ENCODE measurements around the gene RASAL1.

RASAL1 gene

DNA sequence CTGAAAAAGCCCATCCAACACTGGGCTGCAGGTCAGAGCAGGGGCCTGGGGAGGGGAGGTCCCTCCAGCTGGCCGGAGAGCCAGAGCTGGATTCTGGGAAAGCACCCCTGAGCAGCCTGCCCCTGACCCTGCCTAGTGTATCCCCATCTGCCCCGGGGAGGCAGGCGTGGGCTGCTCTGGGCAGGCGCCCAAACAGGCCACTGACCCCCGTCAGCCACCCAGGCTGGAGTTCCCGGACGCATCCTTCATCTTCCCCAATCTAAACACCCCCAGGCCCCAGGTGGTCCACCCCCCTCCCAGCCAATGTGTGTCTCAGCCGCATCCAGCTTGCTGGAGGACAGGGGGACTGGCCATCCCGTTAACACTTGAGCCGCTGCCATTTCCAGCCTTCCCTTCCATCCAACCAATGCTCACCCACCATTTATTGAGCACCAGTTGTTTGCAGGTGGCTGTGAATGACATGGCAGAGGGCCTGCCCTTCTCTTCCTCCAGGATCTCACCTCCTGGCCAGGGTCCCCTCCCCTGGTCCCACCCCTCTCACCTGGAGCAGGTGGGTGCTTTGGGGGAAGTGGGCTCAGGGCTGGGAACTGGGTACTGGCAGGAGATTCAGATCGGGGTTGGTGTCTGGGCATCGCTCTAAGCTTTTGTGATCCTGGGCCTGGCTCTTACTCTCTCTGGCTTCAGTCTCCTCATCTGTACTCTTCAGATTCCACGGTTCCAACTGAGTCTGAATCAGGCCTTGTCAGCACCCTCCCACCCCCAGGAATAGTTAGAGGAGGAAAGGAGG lies 79.8 kb downstream of the RASAL1 start:
- no peak for DNase-seq

DNA sequence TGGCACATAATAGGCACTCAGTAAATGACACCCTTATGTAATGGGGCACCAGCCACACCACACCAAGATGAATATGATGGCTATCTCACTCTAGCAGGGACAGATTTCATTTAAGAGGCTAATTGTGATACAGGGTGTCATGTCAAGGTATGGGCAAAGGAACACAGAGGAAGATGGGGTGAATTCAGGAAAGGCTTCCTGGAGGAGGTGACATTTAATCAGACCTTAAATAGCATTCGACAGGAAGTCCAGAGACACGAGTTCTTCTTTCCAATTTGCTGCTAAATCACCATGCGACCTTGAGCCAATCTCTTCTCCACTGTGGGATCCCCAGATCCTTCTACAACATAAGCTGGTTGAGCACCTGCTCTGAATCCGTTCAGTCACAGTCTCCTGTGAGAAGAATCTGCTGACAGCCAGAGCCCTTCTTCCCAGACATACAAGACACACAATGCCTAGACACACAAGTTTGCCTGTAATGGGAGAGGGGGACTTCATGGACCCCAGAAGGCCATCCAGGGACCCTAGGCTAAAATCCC lies 80.5 kb downstream of the RASAL1 start:
- no peak for DNase-seq

DNA sequence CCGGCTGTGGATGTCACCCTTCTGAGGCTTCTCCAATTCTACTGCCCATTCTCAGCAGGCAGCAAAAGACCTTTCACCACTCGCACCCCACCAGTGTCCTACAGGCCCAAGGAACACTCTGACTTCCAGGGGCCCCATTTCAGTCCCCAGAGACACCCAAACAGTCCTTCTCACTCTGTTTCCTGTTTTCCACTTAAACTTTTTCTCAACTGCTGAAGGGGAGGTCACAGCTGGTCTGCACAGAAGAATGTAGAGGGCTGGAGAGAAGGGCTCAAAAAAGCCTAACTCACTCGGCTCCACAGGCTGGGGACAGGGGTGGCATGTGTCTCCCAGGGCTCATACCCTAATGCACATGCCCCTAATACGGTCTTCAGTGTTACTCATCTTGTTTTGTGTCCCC lies 83.2 kb downstream of the RASAL1 start:
- DNase-seq: no peak

DNA sequence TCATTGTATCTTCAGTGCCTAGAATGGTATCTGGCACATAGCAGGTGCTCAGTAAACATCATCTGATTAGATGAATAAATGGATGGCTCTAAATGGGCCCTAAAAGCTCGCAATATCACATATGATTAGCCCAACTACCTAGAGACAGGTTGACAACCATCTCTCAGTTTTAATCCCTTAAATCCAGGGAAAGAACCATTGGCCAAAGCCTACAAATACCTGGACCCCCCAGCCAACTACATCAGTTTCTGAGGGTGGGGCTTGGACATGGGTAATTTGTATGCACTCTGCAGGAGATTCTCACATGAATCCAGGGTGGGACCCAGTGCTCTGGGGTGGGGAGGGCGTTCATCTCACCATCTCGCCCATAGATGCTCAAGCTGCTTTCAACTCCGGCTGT lies 83.8 kb downstream of the RASAL1 start:
- no peak for DNase-seq

DNA sequence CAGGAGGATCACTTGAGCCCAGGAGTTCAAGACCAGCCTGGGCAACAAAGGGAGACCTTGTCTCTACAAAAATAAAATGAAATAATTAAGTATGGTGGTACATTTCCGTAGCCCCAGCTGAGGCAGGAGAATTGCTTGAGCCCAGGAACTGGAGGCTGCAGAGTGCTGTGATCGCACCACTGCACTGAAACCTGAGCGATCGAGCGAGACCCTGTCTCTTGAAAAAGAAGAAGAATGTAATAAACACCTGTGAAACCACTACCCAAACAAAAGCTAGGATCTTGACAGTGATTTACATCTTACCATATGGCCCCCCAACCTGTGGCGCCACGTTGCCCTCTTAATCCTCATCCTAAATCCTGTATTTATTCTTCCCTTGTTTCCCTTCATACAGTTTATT lies 84.8 kb downstream of the RASAL1 start:
- no peak for DNase-seq

DNA sequence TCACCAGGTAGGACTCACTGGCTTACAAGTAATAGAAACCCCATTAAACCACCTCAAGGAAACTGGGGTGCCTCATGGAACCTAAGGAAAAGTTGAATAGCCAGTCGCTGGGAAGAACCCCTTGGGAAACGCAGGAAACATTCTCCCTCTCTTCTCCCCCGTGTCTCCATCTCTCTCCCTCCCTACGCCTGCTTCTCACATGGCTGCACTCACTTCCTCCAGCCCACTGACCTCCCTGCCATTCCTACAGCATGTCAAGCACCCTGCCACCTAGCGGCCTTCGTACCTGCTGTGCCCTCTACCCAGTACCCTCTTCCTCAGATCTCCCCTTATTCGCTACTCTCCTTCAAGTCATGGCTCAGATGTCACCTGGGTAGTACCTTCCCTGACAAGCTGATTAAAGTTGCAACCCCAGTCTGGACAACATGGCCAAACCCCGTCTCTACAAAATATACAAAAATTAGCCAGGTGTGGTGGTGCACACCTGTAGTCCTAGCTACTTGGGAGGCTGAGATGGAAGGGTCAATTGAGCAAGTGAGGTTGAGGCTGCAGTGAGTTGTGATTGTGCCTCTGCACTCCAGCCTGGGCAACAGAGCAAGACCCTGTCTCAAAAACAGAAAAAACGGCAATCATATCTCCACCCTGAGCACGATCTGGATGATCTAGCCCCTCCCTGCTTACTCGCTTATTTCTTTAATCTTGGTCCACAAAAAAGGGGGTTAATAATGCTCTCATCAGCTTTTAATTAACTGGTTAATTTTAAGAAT lies 85.4 kb downstream of the RASAL1 start:
- DNase-seq: no peak
